NCI-H2029 treated with DMSO at 0.1 percent for 48 hours (cell line): ENCODE measurements around the gene BUB1.
"Not testable (repeated sequence)": the region's sequence is repeated elsewhere in the genome, so short reads cannot be mapped to it uniquely, and the experiment has no call there.

Experiments
- DNase-seq: peaks from one replicate; lab custom pipeline; 2025; lab: John Stamatoyannopoulos, UW

The BUB1 gene

GRCh38 chr2:110655701-110656100 is 22.2 kb downstream of the BUB1 start:
- no peak for DNase-seq

DNA sequence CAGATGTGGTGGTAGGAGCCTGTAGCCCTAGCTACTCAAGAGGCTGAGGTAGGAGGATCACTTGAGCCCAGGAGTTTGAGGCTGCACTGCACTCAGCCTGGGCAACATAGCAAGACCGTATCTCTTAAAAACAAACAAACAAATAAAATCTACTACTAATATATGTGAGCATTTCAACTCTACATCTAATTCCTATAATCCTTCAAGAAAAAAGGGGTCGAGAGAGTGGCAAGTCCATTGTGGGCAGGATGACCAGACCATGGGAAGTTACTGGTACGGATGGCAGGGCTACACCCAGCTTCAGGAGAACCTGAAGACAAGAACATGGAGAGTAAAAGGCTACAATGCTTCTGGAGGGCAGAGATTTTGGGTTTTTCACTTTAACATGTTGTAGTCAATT is 24.0 kb downstream of the BUB1 start:
- no peak for DNase-seq

DNA sequence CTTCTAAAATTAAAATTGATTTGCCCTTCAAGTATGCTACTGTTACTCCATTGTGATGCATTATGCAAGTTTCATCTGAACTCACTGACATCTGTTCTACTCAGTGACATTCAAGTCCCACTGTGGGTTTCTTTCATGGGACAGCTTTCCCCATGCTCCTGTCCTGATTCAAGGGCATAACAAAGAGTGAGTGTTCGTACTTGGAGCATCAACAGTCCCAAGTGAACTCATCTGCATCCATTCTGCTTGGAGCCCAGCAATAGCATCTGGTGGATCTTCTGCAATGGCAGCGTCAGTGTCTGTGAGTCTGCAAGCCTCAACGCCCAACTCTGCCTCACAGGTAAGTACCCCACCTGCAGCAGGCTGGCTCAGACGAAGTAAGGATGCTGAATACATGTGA is 27.5 kb downstream of the BUB1 start:
- no peak for DNase-seq

GRCh38 chr2:110647777-110648176 is 30.1 kb downstream of the BUB1 start:
- no peak for DNase-seq

DNA sequence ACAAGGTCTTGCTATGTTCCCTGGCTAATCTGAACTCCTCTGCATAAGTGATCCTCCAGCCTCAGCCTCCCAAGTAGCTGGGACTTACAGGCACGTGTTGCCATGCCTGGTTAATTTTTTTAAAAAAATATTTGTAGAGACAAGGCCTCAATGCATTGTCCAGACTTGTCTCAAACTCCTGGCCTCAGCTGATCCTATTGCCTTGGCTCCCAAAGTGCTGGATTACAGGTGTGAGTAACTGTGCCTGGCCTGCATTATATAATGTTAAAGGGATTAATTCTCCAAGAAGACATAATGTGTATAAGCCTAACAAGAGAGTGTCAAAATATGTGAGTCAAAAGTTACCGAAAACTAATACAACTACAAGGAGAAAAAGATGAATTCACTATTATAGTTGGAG is 32.2 kb downstream of the BUB1 start:
- DNase-seq, result no peak

DNA sequence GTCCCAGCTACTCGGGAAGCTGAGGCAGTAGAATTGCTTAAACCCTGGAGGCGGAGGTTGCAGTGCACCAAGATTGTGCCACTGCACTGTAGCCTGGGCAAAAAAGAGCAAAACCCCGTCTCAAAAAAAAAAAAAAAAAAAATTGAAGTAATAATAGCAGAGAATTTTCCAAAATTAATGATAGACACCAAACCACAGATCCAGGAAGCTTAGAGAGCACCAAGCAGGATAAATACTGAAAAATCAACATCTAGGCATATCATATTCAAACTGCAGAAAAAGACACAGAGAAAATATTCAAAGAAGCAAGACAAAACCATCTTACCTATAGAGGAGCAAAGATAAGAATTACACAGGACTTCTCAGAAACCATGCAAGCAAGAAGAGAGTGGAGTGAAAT is 33.5 kb downstream of the BUB1 start:
- no peak for DNase-seq

- no peak for DNase-seq
These were observed 35.5 kb downstream of the BUB1 start for GRCh38 chr2:110642360-110642759.

DNA sequence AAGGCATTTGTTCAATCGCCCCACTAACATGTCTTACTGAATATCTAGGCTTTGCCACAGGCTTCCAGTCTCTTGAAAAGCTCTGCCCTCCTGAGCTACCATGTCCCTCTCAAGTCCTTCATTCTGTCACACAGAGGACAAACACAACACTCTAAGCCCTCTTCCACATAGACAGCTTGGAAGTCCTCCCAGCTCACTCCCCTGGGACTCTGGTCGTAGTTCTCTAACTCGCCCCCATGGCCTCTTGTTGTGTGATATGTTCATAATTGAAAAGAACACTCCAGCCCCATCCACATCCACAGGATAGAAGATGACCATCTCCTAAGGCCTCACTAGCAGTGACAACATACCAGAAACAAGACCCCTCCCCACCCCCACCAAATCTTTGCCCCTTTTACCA is 37.9 kb downstream of the BUB1 start:
- DNase-seq, result no peak

DNA sequence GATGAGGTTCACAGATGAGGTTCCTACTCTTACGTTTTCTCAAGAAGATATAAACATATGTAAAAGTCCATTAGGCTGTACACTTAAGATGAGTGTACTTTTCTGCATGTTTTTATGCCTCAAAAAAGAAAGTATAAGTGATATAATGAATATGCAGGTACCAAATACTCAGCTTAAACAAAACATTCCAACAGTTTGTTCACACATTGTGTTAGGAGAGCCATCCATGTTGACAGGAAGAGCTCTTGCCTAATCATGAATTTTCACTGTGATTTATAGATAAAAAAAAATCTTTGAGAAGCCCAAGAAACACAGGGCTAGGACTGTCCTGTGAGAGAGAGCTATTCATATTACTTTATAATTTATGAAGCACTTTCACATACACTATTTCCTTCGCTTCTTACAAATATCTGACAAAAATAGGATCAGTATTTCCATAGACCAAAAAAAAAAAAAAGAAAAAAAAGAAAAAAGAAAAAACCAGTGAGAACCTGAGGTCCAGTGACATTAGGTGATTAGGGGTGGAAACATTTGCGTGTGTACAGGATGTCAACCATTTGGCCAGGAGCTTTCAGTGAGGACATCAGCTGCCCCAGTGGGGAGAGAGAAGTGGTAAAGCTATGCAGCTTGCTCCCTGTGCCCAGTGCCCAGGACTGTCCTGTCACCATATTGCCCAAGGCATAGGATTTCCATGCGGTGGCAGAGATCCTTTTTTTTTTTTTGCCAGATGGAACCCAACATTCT is 38.7 kb downstream of the BUB1 start:
- no peak for DNase-seq

- DNase-seq, result no peak
These were observed 39.9 kb downstream of the BUB1 start for GRCh38 chr2:110638004-110638403.

- no peak for DNase-seq
These were observed 40.8 kb downstream of the BUB1 start for GRCh38 chr2:110637093-110637492.

- not testable (repeated sequence) for DNase-seq
These were observed 41.8 kb downstream of the BUB1 start for GRCh38 chr2:110635949-110636628.

DNA sequence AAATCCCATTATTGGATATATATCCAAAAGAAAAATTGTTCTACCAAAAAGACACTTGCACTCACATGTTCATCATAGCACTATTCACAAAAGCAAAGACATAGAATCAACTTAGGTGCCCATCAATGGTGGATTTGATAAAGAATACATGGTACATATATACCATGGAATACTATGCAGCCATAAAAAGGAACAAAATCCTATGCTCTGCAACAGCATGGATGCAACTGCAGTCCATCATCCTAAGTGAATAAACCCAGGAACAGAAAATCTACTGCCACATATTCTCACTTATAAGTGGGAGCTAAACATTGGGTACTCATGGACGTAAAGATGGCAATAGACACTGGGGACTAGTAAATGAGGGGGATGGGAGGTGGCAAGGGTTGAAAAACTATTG is 50.5 kb downstream of the BUB1 start:
- not testable (repeated sequence) for DNase-seq

GRCh38 chr2:110619326-110619939 is 58.4 kb downstream of the BUB1 start:
- not testable (repeated sequence) for DNase-seq

GRCh38 chr2:110613927-110614326 is 63.9 kb downstream of the BUB1 start:
- not testable (repeated sequence) for DNase-seq

DNA sequence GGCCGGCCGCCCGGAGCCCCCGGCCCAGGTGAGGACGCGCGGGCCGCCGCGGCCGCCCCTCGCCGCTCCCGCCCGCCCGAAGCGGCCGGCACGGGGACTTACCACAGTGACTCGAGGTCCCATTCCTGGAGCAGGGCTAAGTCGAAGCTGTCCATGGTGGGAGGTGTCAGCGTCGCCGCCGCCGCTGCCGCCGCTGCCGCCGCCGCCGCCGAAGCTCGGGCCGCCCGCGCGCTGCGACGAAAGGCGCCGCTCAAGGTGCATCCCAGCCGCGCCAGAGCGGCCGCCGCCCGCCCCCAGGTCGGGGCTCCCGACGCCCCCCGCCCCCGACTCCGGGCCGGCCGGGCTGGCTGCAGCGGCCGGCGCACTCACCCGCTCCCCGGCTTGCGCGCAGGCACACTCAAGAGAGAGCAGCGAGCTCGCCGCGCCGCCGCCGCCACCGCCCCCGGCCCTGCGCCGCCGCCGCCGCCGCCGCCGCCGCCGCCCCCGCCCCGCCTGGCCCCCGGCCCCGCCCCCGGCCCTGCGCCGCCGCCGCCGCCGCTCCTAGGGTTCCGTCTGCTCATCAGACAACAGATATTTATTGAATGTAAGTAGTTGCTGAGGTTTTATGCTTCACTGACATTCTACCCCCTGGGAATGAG is 67.1 kb downstream of the BUB1 start:
- DNase-seq, result not testable (repeated sequence)

DNA sequence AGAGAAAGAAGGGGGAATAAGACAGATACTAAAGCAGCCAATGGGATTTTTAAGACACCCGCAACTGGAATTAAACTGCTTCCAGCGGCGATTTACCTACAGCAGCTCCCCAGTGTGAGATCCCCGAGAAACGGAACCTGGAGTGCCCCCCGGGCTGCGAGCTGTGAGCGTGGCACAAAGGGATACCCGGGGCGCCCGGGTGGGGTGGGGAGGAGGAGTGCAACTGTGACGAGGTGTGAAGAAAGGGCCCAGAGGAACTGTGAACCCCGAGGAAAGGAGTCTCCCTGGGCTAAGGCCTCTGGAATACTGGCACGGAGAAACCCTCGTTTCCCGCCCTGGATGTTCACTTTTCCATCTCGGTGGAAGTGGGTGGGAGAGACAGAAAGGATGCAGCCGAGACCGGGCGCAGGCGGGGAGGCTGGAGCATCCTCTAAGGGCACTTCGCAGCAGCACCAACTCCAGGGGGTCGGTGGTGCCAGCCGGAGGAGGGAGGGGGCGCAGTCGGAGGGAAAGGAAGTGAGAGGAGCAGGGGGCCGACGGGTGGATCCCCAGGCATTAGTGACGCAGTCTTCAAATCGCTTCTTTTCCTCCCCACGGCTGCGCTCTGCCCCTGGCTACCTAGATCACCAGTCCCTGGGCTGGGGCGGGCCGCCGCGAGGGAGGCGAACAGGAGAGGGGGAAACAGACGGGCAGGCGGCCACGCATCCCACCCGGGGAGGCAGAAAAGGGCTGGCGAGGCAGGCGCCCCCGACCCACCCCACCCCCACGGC is 67.8 kb downstream of the BUB1 start:
- DNase-seq, result not testable (repeated sequence)

DNA sequence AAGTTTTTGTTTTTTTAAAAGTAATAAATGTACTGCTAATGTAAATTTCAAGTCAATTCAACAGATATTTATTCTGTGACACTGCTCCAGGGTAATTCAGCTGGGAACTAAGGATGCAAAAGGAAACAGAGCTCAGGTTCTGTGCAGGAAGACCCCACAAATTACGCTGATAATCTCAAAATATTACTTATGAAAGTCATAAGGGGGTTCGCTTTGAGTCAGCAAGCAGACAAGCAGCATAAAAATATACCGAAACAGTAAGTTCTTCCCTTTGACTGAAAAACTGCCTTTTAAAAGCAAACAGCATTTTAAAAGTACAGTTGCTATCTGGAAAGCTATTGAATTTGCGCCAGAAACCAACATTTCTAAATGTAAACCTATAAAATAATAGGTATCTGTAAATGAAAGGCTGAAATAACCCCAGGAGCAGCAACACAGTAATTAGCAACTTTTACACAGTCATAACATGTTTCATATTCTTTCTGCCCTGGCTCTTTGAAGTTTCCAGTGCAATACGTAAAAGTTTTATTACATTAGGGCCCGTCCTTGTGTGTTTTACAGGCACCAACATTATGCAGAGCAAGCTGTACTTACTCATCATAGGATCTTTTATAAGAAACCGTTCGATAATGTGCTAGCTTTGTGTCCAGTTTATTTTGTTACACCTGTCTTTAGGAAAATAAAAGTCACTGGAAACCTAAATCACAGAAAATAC is 68.9 kb downstream of the BUB1 start:
- DNase-seq, result not testable (repeated sequence)

DNA sequence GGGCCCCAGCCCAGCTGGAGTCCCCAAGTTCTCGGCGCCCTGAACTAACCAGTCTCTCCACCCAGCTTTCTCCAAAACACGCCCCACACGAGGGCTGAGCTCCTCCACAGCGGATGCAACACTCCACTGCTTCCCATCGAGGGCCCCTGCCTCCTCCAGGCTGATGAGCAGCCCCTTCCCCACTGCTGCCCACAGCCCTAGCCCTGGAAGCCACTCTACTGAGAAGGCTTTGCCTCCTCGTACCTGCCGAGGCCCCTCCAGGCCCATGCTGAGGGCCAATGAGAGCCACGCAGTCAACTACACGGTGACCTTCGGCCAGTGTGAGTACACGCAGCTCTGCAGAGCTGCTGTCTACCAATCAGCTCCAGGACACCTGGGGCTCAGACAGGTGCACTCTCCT is 72.8 kb downstream of the BUB1 start:
- not testable (repeated sequence) for DNase-seq

DNA sequence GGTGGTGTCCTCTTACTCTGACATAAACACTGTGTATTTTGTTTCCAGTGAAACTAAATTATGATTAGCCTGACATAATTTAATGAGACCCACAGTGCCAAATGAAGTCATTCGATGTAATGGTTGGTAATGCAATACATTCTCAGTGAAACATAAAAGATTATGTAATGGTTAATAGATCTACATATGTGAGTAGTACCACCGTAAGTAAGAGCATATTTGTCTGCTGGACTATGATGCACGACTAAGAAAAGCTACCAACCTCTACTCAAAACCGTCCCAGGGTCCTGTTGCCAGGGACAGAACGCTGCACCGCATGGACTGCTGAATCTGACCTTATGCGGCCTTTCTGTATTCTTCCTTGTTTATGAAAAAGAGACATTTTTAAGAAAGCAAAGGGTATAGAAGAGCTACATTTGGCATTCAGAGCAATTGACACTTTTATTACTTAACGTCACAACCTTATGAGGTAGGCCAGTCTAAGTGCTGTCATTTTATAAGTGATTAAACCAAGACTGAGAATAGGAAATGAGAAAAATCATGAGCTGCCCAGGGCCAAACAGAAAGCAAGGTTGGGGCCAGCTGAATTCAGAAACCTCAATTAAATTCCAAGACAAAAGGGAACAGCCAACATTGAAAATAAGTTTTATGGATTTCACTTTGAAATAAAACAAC is 73.8 kb downstream of the BUB1 start:
- DNase-seq, result not testable (repeated sequence)

DNA sequence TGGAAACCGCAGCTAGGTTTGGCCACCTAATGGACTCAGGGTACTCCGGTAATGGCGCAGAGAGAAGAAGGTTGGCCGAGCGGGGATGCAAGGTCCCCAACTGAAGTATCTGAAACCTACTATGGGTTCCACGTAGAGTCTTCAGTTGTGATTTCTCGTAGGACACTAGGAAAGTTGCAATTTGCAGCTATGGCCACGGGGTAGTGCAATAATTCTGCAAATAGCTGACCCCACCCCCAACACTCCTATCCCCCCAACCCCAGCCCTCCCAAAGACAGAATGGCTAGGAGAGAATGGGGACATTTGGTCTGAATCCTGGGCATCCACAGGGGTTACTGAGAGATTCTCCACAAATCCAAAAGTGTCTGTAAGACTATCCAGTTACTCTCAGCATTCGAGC is 75.7 kb downstream of the BUB1 start:
- not testable (repeated sequence) for DNase-seq
